Left lung (tissue), 10 donors: ENCODE results near the gene CUEDC1. TPM values are rescaled to one million over a fixed set of nuclear protein-coding genes. Genes with fewer than 3 reads are reported as not detected.

Source experiments
- ATAC-seq: fragments of 200-7000 bp; cut with Tn5 transposase; one replicate; pipeline ENCODE4 v1.9.1; 2020; ENCODE audit warnings: moderate library complexity
- DNase-seq, 4 donors: peaks; one replicate each; pipeline ENCODE4 v3.0.0-alpha.2; 2013 to 2020
- H3K27ac ChIP-seq, 2 donors: fragments of 200-600 bp; sonication (generic) in 1 of 2; one replicate each; pipeline versions ENCODE4 v1.5.0 to v1.8.0; 2020 to 2021
- H3K27me3 ChIP-seq, 2 donors: fragments of 200-600 bp; sonication (generic) in 1 of 2; one replicate each; pipeline versions ENCODE4 v1.5.0 to v1.8.0; 2020 to 2021
- H3K36me3 ChIP-seq, 2 donors: fragments of 200-600 bp; sonication (generic) in 1 of 2; one replicate each; pipeline versions ENCODE4 v1.5.0 to v1.8.0; 2020 to 2021
- H3K4me1 ChIP-seq, 2 donors: fragments of 200-600 bp; one replicate each; pipeline ENCODE4 v1.8.0; 2021
- H3K4me3 ChIP-seq, 2 donors: fragments of 200-600 bp; sonication (generic) in 1 of 2; one replicate each; pipeline versions ENCODE4 v1.5.0 to v1.8.0; 2020 to 2021; ENCODE audit warnings: mild to moderate bottlenecking in 1 of 2
- H3K9me3 ChIP-seq, 2 donors: fragments of 200-600 bp; sonication (generic) in 1 of 2; one replicate each; pipeline versions ENCODE4 v1.5.0 to v1.8.0; 2020 to 2021
- CTCF ChIP-seq, 2 donors: fragments of 200-600 bp; sonication (generic) in 1 of 2; IDR thresholded peaks; one replicate each; pipeline versions ENCODE4 v1.5.0 to v1.8.0; 2021; ENCODE audit warnings: antibody characterized with exemption in 2 of 2
- intact Hi-C, 2 donors: fragments of 100-400 bp; cut with DNase I; formaldehyde crosslinking; loops; one replicate each; pipeline versions ENCODE4 v1.11.2 to v1.14.2; 2022
- polyA plus RNA-seq, 6 donors: library from polyadenylated mRNA; unstranded; fragments of 120-200 nt; gene quantifications; one replicate each; pipeline ENCODE4 v1.2.1, GENCODE V29; 2013; ENCODE audit not compliant: insufficient read length in 6 of 6
- total RNA-seq, 2 donors: library from RNA; stranded (reverse); fragmentation: NEBNext Ultra II Directional; extraction: Animal tissue kit (Norgen Biotek cat#: 25700); gene quantifications; one replicate each; pipeline ENCODE4 v1.2.1, GENCODE V29; 2021
- donor health status: DM: no; HTN: yes; CAD: no.
- donor health status: DM: no; HTN: no; CAD: no.

The CUEDC1 gene
- total and polyA plus RNA-seq, 8 donors = 38.2 to 47.7 (median 42.6) TPM

GRCh38 chr17:57814421-57814820, 140.8 kb downstream of the CUEDC1 start:
- intact Hi-C loops = no loop called here
- Histone ChIP-seq H3K27ac (no peak overlapping the region), H3K9me3 (no peaks in the 10 kb centered on the region), H3K27me3 (peaks cover 0 to 21% of the 10 kb centered on the region in 2 donors), H3K36me3 (no peaks in the 10 kb centered on the region), H3K4me3 (no peak overlapping the region), H3K4me1 (peaks cover 12 to 13% of the 10 kb centered on the region in 2 donors)
- ATAC-seq (no peak), DNase-seq (no peak)
- TF ChIP-seq CTCF (IDR thresholded peaks at IDR 0.05) = no peak

GRCh38 chr17:57811638-57812280, 143.5 kb downstream of the CUEDC1 start:
- TF ChIP-seq CTCF (IDR thresholded peaks at IDR 0.05) = no peak
- Histone ChIP-seq H3K9me3 (no peaks in the 10 kb centered on the region), H3K27me3 (peaks cover 0 to 24% of the 10 kb centered on the region in 2 donors), H3K4me1 (peaks cover 12 to 13% of the 10 kb centered on the region in 2 donors), H3K27ac (no peak overlapping the region), H3K36me3 (no peaks in the 10 kb centered on the region), H3K4me3 (no peak overlapping the region)
- intact Hi-C loops = no loop called here
- ATAC-seq (no peak), DNase-seq (no peak)

Other genes starting within 250 kb of the CUEDC1 start
- gene CCDC182, start 210.1 kb downstream of the CUEDC1 start, total RNA-seq = not detected
- gene CCDC182, start 210.1 kb downstream of the CUEDC1 start, polyA plus RNA-seq = under 1 TPM in 1 of 6 donors, not detected in 5; 0.15 TPM
- gene MRPS23, start 105.4 kb downstream of the CUEDC1 start, total RNA-seq = 10 to 100 TPM; 39.2 to 39.8 TPM
- 10 to 100 TPM; 39.7 to 46.1 (median 44.2) TPM for gene MRPS23, start 105.4 kb downstream of the CUEDC1 start, polyA plus RNA-seq
- gene VEZF1, start 32.8 kb upstream of the CUEDC1 start, total RNA-seq = 10 to 100 TPM; 62.7 to 62.9 TPM
- gene VEZF1, start 32.8 kb upstream of the CUEDC1 start, polyA plus RNA-seq = 100 to 1,000 TPM in 3 of 6 donors, 10 to 100 TPM in 3; 90.7 to 106 (median 100) TPM
- gene SRSF1, start 51.8 kb upstream of the CUEDC1 start, total RNA-seq = 100 to 1,000 TPM; 137 to 200 TPM
- 100 to 1,000 TPM; 305 to 393 (median 368) TPM for gene SRSF1, start 51.8 kb upstream of the CUEDC1 start, polyA plus RNA-seq
- 10 to 100 TPM; 36.3 to 38.2 TPM for gene DYNLL2, start 128.0 kb upstream of the CUEDC1 start, total RNA-seq
- gene DYNLL2, start 128.0 kb upstream of the CUEDC1 start, polyA plus RNA-seq = 10 to 100 TPM; 52.8 to 70.8 (median 61.4) TPM
- gene OR4D1, start 193.0 kb upstream of the CUEDC1 start, total RNA-seq = not detected
- under 1 TPM in 3 of 6 donors, not detected in 3; 0.03 to 0.06 (median 0.04) TPM for gene OR4D1, start 193.0 kb upstream of the CUEDC1 start, polyA plus RNA-seq
- not detected for gene OR4D2, start 211.6 kb upstream of the CUEDC1 start, total RNA-seq
- gene OR4D2, start 211.6 kb upstream of the CUEDC1 start, polyA plus RNA-seq = not detected
- not detected for gene EPX, start 237.3 kb upstream of the CUEDC1 start, total RNA-seq
- 1 to 10 TPM in 2 of 6 donors, under 1 TPM in 4; 0.63 to 1.2 (median 0.90) TPM for gene EPX, start 237.3 kb upstream of the CUEDC1 start, polyA plus RNA-seq